ENCODE measurements around the gene MAP3K14.

MAP3K14 gene

GRCh38 chr17:45246861-45247428 lies 69.9 kb downstream of the MAP3K14 start:
- no peak overlapping the region for H2AFZ ChIP-seq (ENCODE audit: low read depth, low read length, severe bottlenecking)
- no peaks in the 10 kb centered on the region for H3K36me3 ChIP-seq (ENCODE audit: low read length)
- TF ChIP-seq CTCF (IDR thresholded peaks at IDR 0.05; ENCODE audit: insufficient read depth, low read length, poor library complexity, severe bottlenecking) (peak; percentile 52), EZH2phosphoT487 (conservative IDR thresholded peaks at IDR 0.05; ENCODE audit: low read length) (no peak)
- no peaks in the 10 kb centered on the region for H3K9me2 ChIP-seq (replicated peaks; ENCODE audit: insufficient read depth, low read length)
- H3K9me3 ChIP-seq (ENCODE audit: insufficient read depth, low read length): no peaks in the 10 kb centered on the region
- H3F3A ChIP-seq (ENCODE audit: insufficient read depth): peaks cover 4% of the 10 kb centered on the region; the same call in 1 of the 2 replicates
- H3K27me3 ChIP-seq (ENCODE audit: low read length): no peaks in the 10 kb centered on the region
- peaks cover 7% of the 10 kb centered on the region; the same call in 1 of the 2 replicates for H3K79me2 ChIP-seq (ENCODE audit: insufficient read depth, low read length)
- peak overlapping the region; percentile 84 for H3K4me2 ChIP-seq (ENCODE audit: low read depth, low read length, poor library complexity, severe bottlenecking)
- H3K27ac ChIP-seq (ENCODE audit: low read depth, low read length): peak overlapping the region; percentile 81
- H4K20me1 ChIP-seq (ENCODE audit: low read depth, low read length): no peaks in the 10 kb centered on the region
- H3K9ac ChIP-seq (ENCODE audit: low read length): peak overlapping the region; percentile 83
- H3K4me3 ChIP-seq (ENCODE audit: insufficient read depth, low read length, poor library complexity, severe bottlenecking): peak overlapping the region; percentile 81

- Histone ChIP-seq H4K20me1 (ENCODE audit: low read depth, low read length) (no peaks in the 10 kb centered on the region), H3K79me2 (ENCODE audit: insufficient read depth, low read length) (peaks cover 7% of the 10 kb centered on the region; the same call in 1 of the 2 replicates), H3K27me3 (ENCODE audit: low read length) (no peaks in the 10 kb centered on the region), H2AFZ (ENCODE audit: low read depth, low read length, severe bottlenecking) (no peak overlapping the region), H3K4me3 (ENCODE audit: insufficient read depth, low read length, poor library complexity, severe bottlenecking) (no peak overlapping the region), H3K9me2 (replicated peaks; ENCODE audit: insufficient read depth, low read length) (no peaks in the 10 kb centered on the region), H3K36me3 (ENCODE audit: low read length) (no peaks in the 10 kb centered on the region), H3K9me3 (ENCODE audit: insufficient read depth, low read length) (no peaks in the 10 kb centered on the region), H3F3A (ENCODE audit: insufficient read depth) (peaks cover 4% of the 10 kb centered on the region; the same call in 1 of the 2 replicates), H3K27ac (ENCODE audit: low read depth, low read length) (no peak overlapping the region; the same call in 1 of the 2 replicates), H3K4me2 (ENCODE audit: low read depth, low read length, poor library complexity, severe bottlenecking) (peak overlapping the region; percentile 84), H3K9ac (ENCODE audit: low read length) (peak overlapping the region; percentile 83; the same call in 1 of the 2 replicates)
- no peak for TF ChIP-seq CTCF (IDR thresholded peaks at IDR 0.05; ENCODE audit: insufficient read depth, low read length, poor library complexity, severe bottlenecking)
- no peak for TF ChIP-seq EZH2phosphoT487 (conservative IDR thresholded peaks at IDR 0.05; ENCODE audit: low read length)
Observed at GRCh38 chr17:45246338-45246737, 70.5 kb downstream of the MAP3K14 start.

GRCh38 chr17:45244725-45245656 lies 71.8 kb downstream of the MAP3K14 start:
- Histone ChIP-seq H3K9me2 (replicated peaks; ENCODE audit: insufficient read depth, low read length) (no peaks in the 10 kb centered on the region), H3K27ac (ENCODE audit: low read depth, low read length) (no peak overlapping the region), H2AFZ (ENCODE audit: low read depth, low read length, severe bottlenecking) (no peak overlapping the region), H3K4me2 (ENCODE audit: low read depth, low read length, poor library complexity, severe bottlenecking) (no peak overlapping the region), H4K20me1 (ENCODE audit: low read depth, low read length) (no peaks in the 10 kb centered on the region), H3K27me3 (ENCODE audit: low read length) (no peaks in the 10 kb centered on the region), H3F3A (ENCODE audit: insufficient read depth) (peaks cover 4% of the 10 kb centered on the region; the same call in 1 of the 2 replicates), H3K9ac (ENCODE audit: low read length) (no peak overlapping the region), H3K4me3 (ENCODE audit: insufficient read depth, low read length, poor library complexity, severe bottlenecking) (no peak overlapping the region), H3K79me2 (ENCODE audit: insufficient read depth, low read length) (peaks cover 7% of the 10 kb centered on the region; the same call in 1 of the 2 replicates), H3K36me3 (ENCODE audit: low read length) (no peaks in the 10 kb centered on the region), H3K9me3 (ENCODE audit: insufficient read depth, low read length) (no peaks in the 10 kb centered on the region)
- TF ChIP-seq EZH2phosphoT487 (conservative IDR thresholded peaks at IDR 0.05; ENCODE audit: low read length) (no peak), CTCF (IDR thresholded peaks at IDR 0.05; ENCODE audit: insufficient read depth, low read length, poor library complexity, severe bottlenecking) (no peak)
